IPS-18a (cell line): ENCODE data around the gene SETDB2.

Source experiments
- H3K27ac ChIP-seq: one replicate; pipeline ENCODE4 v1.5.1; 2013; ENCODE audit warnings: low read length
- H3K27me3 ChIP-seq: one replicate; pipeline ENCODE4 v1.6.1; 2013; ENCODE audit warnings: mild to moderate bottlenecking, low read length; ENCODE audit not compliant: control insufficient read depth, insufficient read depth
- H3K36me3 ChIP-seq: one replicate; pipeline ENCODE4 v1.6.1; 2013; ENCODE audit warnings: low read depth, low read length; ENCODE audit not compliant: control insufficient read depth
- H3K4me1 ChIP-seq: one replicate; pipeline ENCODE4 v1.6.1; 2013; ENCODE audit warnings: low read depth, low read length; ENCODE audit not compliant: control insufficient read depth
- H3K4me3 ChIP-seq: one replicate; pipeline ENCODE4 v1.5.1; 2013; ENCODE audit warnings: low read length
- H3K9ac ChIP-seq: one replicate; pipeline ENCODE4 v1.6.1; 2013; ENCODE audit warnings: mild to moderate bottlenecking, low read length, moderate library complexity
- H3K9me3 ChIP-seq: one replicate; pipeline ENCODE4 v1.6.1; 2013; ENCODE audit warnings: low read depth, low read length; ENCODE audit not compliant: control insufficient read depth

Gene SETDB2

GRCh38 chr13:49538404-49538803 is 94.3 kb downstream of the SETDB2 start:
- no peak overlapping the region for H3K27ac ChIP-seq
- H3K9ac ChIP-seq = no peak overlapping the region
- no peaks in the 10 kb centered on the region for H3K4me1 ChIP-seq
- H3K27me3 ChIP-seq = no peaks in the 10 kb centered on the region
- peaks cover 26% of the 10 kb centered on the region for H3K36me3 ChIP-seq
- H3K4me3 ChIP-seq = no peak overlapping the region
- no peaks in the 10 kb centered on the region for H3K9me3 ChIP-seq

GRCh38 chr13:49539313-49539712 is 95.2 kb downstream of the SETDB2 start:
- H3K9ac ChIP-seq = no peak overlapping the region
- no peaks in the 10 kb centered on the region for H3K27me3 ChIP-seq
- H3K27ac ChIP-seq = no peak overlapping the region
- H3K9me3 ChIP-seq = no peaks in the 10 kb centered on the region
- no peak overlapping the region for H3K4me3 ChIP-seq
- H3K36me3 ChIP-seq = peaks cover 26% of the 10 kb centered on the region
- no peaks in the 10 kb centered on the region for H3K4me1 ChIP-seq

- Histone ChIP-seq H3K36me3 (peaks cover 30% of the 10 kb centered on the region), H3K27ac (no peak overlapping the region), H3K27me3 (no peaks in the 10 kb centered on the region), H3K9ac (no peak overlapping the region), H3K4me1 (no peaks in the 10 kb centered on the region), H3K4me3 (no peak overlapping the region), H3K9me3 (no peaks in the 10 kb centered on the region)
Measured at GRCh38 chr13:49539746-49540145, 95.7 kb downstream of the SETDB2 start.

GRCh38 chr13:49540552-49540951 is 96.5 kb downstream of the SETDB2 start:
- Histone ChIP-seq H3K27me3 (no peaks in the 10 kb centered on the region), H3K4me3 (no peak overlapping the region), H3K9ac (no peak overlapping the region), H3K36me3 (peaks cover 34% of the 10 kb centered on the region), H3K9me3 (no peaks in the 10 kb centered on the region), H3K27ac (no peak overlapping the region), H3K4me1 (no peaks in the 10 kb centered on the region)

- Histone ChIP-seq H3K27me3 (no peaks in the 10 kb centered on the region), H3K9me3 (no peaks in the 10 kb centered on the region), H3K27ac (no peak overlapping the region), H3K4me3 (no peak overlapping the region), H3K9ac (no peak overlapping the region), H3K4me1 (no peaks in the 10 kb centered on the region), H3K36me3 (peaks cover 41% of the 10 kb centered on the region)
Measured at GRCh38 chr13:49543656-49544055, 99.6 kb downstream of the SETDB2 start.
